Kasumi-1 (cell line): ENCODE measurements around the gene ODAD4.

Experiments
- DNase-seq, 2 experiments: peaks; one replicate each; lab custom pipeline; 2025; lab: John Stamatoyannopoulos, UW

ODAD4 gene

GRCh38 chr17:41941168-41941567 lies 10.8 kb downstream of the ODAD4 start:
- no peak for DNase-seq

DNA sequence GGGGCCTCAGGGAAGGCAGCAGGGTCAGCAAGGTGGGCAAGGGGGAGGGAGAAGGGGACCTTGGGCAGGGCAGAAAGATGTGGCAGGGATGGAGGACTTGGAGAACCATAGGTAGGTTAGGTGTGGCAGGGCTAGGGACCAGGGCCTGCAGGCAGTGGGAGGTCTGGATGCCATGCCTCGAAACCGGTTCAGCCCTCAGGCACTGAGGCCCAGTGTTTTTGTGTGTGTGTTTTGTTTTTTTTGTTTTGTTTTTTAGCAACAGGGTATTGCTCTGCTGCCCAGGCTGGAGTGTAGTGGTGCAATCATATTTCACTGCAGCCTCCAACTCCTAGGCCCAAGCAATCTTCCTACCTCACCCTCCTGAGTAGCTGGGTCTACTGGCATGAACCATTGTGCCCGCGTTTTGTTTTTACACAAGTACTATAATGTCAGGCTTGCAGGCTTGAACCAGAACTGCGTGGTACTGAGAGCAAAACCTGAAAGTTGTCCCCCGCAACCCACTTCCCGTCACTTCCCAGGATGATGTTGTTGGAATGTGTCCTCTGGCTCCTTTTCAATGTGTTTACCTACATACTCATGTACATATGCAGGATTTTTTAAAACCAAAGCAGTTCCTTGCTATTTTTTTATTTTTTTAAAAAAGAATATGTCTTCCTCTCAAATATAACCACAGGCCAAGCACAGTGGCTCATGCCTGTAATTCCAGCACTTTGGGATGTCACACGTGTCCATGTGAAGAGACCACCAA lies 12.4 kb downstream of the ODAD4 start:
- DNase-seq = no peak

GRCh38 chr17:41943492-41943891 lies 13.1 kb downstream of the ODAD4 start:
- DNase-seq = no peak

GRCh38 chr17:41944943-41945342 lies 14.5 kb downstream of the ODAD4 start:
- no peak for DNase-seq

DNA sequence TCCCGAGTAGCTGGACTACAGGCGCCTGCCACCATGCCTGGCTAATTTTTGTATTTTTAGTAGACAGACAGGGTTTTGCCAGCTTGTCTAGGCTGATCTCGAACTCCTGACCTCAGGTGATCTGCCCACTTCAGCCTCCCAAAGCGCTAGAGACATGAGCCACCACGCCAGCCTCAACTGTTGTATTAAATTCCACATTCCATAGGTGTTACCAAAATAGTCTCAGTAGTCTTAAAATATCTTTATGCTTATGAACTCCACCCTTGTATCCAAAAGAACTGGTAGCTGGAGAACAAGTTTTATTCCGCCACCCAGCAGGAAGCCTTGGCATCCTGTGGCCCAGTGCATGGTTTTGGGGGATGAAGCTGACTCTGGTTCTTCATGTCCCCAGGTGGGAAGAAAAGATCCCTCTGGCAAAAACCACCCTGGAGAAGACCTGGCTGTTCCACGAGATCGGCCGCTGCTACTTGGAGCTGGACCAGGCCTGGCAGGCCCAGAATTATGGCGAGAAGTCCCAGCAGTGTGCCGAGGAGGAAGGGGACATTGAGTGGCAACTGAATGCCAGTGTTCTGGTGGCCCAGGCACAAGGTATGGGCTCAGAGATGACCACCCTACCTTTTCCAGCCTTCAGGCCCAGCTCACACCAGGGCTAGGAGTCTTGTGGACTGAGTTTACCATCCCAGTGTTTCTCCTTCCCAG lies 18.5 kb downstream of the ODAD4 start:
- no peak for DNase-seq

DNA sequence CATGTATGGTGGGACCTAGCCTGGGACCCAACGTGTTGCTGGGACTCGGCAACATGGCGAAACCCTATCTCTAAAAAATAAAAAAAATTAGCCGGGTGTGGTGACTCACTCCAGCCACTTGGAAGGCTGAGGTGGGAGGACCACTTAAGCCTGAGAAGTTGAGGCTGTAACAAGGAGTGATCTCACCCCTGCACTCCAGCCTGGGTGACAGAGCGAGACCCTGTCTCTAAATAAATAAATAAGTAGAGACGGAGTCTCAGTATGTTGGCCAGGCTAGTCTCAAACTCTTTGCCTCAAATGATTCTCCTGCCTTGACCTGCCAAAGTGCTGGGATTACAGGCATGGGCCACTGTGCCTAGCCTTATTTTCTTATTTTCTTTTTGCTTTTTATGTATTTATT lies 26.1 kb downstream of the ODAD4 start:
- DNase-seq = no peak

- DNase-seq = peak in 1 of 2 experiments; percentile 26
Measured at GRCh38 chr17:41957031-41957868, 26.8 kb downstream of the ODAD4 start.

DNA sequence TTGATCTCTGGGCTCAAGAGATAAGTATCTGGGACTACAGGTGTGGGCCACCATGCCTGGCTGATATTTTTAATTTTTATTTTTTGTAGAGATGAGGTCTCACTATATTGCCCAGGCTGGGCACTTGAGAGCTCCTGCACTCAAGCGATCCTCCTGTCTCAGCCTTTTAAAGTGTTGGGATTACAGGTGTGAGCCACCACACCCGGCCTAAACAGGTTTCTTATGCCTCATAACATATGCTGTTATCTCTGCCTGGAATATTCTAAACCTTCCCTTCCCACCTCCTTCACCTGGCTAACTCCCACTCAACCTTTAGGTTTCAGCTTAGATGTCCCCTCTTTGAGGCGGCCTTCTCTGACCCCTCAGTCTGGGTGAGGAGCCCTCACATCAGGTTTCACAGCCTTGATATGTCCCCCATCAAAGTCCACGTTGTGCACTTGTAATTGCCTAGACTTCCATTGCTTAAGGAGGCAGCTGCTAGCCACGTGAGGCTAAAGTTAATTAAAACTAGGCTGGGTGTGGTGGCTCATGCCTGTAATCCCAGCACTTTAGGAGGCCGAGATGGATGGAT lies 27.5 kb downstream of the ODAD4 start:
- no peak for DNase-seq

DNA sequence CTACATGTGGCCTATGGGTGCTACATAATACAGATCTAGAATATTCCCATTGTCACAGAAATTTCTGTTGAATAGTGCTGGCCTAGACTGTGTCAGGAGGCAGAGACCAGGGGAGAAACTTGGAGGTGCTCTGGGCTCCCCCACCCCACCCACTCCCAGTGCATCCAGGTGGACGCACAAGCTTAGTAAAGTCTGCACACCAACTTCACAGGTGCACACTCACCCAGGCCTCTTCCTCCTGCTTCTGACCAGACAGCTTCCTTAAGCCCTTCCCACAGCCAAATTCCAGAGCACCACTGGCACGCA lies 28.6 kb downstream of the ODAD4 start:
- DNase-seq = no peak

GRCh38 chr17:41959336-41960095 lies 29.1 kb downstream of the ODAD4 start:
- DNase-seq = peak; percentile 30 to 64

DNA sequence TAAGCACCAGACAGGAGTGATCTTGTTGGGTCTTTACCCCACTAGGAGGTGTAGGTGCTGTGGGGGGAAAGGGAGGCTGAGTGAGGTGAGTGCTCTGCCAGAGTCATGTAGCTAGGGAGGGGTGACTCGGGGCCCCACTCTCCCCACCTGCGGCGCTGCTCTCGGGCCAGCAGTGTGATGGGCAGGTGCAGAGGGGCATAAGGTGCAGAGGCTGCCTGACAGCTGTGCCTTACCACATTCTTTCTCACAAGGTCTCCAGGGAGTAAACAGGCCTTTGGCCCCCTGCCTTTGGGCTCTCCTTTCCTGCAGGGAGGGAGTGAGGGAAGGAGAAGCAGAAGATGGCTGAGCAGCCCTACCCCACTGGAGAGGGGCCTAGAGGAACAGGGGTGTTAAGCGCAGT lies 31.7 kb downstream of the ODAD4 start:
- DNase-seq = no peak

DNA sequence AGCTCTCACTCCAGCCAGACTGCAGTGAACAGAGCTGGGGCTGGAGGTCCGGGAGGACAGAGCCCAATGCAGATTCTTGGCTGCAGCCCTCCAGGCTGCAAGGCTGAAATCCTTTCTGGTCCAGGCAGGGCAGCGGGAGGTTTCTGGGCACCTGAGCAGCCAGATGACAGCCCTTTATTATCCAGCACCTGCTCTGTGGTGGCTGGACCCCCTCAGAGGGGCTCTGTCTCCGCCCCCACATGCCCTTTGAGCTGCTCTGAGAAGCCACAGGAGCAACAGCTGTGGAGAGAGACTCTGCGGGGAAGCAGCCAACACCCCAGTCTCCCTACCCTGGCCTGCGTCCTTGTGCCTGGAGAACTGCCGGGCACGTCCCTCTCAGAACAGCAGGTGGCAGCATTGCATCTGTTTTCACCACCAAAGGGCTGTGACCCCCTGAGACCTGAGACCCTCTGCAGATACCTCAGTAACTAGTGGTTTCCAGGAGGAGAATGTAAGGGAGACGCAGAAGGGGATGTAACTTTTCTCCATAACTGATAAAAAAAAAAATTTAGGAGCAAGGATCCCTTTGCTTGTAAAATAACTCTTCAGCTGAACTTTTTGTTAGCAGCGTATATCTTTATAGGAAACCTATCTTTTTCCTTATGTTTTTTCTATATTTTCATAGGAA lies 32.5 kb downstream of the ODAD4 start:
- DNase-seq = peak; percentile 64 to 82

DNA sequence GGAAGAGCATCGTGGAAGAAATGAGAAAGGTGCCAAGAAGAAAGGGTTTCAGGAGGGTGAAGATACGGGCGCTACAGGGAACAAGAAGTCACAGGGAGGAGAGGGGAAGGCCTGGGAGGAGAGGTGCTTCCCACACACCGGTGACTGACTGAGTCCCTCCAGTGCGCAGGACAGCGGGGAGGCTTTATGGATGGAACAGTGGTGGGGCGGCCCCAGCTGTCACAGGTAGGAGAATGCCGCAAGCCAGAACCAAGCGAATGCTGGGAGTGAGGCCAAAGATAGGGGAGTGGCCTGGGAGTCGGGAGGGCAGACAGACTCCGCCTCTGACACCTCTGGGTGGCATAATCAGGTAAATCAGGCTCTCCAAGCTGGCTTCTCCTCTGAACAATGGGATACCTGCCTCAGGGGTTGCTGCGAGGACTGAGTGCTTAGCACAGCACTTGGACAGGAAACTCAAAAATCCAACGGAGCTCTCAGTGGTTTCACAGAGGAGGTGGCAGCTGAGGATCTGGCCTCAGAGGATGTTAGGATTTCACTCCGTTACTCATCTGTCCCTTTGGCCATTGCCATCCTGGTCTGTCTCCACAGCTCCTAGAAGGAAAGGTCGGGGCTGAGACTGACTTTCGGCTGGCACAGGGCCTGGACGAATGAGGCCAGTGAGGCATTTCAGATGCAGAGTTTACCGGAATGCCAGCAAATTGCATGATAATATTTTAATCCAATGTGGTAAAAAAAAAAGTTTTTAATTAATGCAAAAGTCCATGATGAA lies 35.5 kb downstream of the ODAD4 start:
- DNase-seq = peak in 1 of 2 experiments; percentile 12

DNA sequence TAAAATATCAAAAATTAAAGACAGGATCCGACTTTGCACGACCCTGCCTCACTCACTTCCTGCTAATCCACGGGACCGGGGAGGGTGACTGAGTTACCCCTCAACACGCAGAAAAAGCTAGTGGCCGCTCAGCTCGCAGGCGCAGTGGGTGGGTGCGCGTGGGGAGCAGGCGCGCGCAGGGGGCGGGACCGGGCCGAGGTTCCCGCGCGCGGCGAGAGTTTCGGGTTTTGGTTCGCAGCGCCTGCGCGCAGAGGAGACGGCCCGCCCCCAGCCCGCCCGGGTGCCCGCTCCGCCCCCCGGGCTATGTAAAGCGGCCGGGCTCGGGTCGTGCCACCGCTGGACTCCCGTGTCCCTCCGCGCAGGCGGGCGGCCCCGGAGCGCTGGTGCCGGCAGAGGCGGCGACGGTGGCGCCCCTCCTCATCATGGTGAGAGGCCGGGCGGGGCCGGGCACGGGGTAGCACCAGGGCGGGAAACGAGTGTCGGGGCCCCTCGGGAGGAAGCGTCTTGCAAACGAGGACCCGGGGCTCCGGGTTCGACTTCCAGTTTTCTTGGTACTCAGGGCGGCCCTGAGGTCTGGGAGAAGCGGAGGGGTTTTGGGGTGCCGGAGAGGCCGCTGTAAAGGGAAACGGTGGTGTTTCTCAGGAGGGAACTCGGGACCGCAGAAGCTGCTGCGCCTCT lies 36.2 kb downstream of the ODAD4 start, which contains the start of gene CNP:
CNP (plus strand) TSS at position 333 of the 678 bp plus-strand sequence; CDS start at position 423, 90 bp downstream.
- DNase-seq = peak; percentile 80 to 83

DNA sequence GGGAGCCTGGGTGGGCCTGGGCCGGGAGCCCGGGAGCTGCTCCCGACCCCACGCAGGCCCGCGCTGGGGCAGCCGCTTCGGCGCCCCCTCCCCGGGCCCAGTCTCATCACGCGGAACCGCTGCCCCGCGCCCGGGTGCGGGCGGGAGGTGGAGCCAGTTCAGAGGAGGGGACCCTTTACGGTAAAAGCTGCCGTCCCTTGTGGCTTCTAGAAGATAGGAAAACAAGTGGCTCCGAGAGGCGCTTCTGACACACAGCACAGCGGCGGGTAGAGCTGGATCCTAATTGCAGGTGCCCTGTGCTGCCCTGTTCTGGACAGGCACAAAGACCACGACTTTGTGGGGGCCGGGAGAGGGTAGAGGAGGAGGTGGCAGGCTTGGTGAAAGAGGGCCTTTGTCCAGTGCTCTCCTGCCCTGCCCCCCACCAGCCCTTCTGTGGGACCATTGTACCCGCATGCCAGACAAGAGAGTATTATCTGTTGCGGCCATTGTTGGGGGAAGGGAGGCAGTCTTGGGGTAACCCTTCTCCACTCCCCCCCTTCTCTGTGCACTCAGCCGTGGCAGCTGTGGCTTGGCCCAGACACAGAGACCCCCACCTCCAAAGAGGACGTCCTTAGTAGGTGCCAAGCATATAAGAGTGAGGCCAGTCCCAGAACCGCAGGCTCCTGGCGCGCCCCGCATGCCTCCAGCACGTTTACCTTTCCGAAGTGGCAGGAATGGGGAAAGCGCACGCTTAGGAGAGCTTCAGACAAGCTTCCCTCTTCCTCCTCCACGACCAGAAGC lies 36.9 kb downstream of the ODAD4 start:
- DNase-seq = peak; percentile 15 to 31

DNA sequence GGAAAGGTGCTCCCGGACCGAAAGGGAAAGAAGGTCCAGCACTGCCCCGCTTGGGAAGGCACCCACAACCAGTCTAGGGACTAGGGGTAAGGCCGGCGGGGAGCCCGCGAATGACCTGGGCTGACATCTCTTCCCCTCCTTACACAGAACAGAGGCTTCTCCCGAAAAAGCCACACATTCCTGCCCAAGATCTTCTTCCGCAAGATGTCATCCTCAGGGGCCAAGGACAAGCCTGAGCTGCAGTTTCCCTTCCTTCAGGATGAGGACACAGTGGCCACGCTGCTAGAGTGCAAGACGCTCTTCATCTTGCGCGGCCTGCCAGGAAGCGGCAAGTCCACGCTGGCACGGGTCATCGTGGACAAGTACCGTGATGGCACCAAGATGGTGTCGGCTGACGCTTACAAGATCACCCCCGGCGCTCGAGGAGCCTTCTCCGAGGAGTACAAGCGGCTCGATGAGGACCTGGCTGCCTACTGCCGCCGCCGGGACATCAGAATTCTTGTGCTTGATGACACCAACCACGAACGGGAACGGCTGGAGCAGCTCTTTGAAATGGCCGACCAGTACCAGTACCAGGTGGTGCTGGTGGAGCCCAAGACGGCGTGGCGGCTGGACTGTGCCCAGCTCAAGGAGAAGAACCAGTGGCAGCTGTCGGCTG lies 37.6 kb downstream of the ODAD4 start:
- DNase-seq = no peak

DNA sequence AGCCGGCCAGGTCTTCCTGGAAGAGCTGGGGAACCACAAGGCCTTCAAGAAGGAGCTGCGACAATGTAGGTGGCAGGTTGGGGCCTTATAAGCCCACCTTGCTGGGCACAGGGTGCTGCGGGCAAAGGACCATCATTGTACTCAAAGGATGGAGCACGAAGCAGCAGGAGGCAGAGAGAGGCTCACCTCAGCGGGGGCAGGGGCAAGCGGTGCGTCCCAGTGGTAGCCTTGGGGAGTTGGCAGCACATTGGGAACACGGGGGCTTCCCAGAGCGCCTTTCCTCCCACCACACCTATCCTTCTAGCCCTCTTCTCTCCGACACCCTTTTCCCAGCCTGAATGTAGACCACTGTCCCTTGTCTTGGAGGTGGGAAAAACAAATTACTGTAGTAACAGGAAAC lies 38.3 kb downstream of the ODAD4 start:
- DNase-seq = no peak

DNA sequence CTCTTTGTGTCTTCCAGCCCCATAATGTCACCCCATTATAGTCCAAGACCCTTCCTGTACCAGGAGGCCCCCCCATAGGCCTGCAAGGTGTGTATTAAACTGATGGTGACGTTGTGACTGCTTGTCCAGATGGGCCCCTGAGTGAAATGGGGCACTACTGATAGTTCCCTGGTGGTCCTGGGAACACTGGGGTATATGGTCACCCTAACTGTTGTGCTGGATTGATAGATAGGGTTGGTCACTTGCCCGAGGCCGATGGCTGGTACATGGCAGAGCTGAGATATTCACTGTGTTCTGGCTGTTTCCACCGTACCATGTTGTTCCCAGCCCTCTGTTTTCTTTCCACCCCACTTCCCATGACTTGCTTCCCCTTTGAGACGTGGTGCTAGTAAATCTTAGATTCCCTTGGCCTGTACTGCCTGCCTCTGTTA lies 40.5 kb downstream of the ODAD4 start:
- DNase-seq = no peak
